NCI-H1417 treated with DMSO at 0.1 percent for 48 hours (cell line): ENCODE results near the gene CBLB.

ENCODE experiments used
- DNase-seq: peaks from one replicate; lab custom pipeline; 2025; lab: John Stamatoyannopoulos, UW

The CBLB gene

GRCh38 chr3:105868742-105869530 is at the start of gene CBLB:
TSS of gene CBLB (minus strand) at chr3:105869012. CDS start at chr3:105867577, 1,435 bp downstream.
- DNase-seq = peak; percentile 91

DNA sequence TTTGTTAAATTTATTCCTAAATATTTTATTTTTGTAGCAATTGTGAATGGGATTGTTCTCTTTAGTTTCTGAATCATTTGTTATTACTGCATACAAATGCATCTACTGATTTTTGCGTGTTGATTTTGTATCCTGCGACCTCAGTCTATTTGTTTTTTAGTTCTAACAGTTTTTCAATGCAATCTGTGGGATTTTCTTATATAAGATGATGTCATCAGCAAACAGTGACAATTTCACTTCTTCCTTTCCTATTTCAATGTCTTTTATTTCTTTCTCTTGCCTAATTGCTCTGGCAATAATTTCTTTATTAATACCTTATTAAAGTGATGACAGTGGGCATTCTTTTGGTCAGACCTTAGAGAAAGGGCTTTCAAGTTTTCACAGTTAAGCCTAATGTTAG is 48.0 kb upstream of the CBLB start:
- DNase-seq = no peak

- DNase-seq = no peak
These were observed 46.7 kb upstream of the CBLB start for GRCh38 chr3:105915524-105915923.

GRCh38 chr3:105913616-105914015 is 44.8 kb upstream of the CBLB start:
- DNase-seq = no peak

GRCh38 chr3:105912891-105913290 is 44.1 kb upstream of the CBLB start:
- DNase-seq = no peak

- DNase-seq = no peak
These were observed 42.7 kb upstream of the CBLB start for GRCh38 chr3:105911496-105911895.

- no peak for DNase-seq
These were observed 39.0 kb upstream of the CBLB start for GRCh38 chr3:105907777-105908176.

- no peak for DNase-seq
These were observed 38.0 kb upstream of the CBLB start for GRCh38 chr3:105906836-105907235.

DNA sequence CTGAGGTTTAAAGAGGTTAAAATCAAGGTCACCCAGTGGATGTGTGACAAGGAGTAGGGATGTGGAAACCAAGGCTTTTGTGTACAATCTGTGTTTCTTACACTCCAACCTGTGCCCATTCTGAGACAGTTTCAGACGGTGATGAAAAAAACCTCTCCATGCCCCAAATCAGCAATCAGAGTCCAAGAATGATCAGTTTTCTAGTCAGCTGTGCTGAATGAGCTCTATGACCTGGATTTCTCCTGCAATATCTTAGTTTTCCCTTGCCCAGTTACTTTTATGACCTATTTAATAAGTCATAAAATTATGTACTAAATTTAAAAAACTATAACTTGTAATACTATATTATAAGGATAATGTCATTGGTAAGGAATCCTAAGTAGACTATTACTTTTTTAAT is 37.5 kb upstream of the CBLB start:
- no peak for DNase-seq

DNA sequence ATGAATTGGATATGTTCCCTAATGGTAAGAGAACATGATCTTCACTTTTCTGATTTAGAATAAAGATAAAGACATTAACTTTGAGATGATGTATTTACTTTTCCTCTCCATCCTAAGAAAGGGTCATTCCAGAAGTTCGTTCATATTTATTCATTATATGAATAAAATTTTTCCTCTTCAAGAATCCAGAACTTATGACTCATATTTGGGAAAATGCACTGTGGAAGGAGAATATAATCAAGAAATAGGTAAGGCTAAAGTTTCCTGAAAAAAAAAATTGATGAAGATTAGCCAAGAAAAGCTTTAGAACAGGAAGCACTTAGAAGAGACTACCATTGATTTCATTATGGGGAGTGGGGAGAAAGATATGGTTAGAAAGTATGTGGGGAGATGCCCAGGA is 36.5 kb upstream of the CBLB start:
- no peak for DNase-seq

DNA sequence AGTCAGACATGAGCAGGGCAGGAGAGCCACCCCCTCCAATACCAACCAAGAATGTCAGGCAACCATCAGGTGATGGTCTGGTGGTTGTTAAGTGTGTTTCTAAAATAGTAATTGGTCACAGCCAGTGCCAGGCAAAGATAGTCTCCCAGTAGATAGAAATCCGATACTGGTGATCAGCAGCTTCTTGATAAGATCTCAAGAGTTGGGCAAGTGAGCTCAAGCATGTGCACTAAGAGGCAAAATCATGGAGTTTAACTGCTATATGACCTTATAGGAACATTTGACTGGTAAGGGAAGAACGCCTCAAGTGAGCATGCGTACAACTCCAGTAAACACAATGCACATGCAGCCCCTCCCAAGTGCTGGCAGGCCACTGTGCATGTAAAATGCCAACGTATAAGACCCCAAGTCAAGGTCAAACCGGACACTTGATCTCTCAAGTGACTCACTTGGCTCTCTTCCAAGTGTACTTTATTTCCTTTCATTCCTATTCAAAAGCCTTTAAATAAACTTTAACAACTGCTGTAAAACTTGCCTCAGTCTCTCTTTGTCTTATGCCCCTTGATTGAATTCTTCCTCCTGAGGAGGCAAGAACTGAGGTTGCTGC is 36.0 kb upstream of the CBLB start:
- no peak for DNase-seq

DNA sequence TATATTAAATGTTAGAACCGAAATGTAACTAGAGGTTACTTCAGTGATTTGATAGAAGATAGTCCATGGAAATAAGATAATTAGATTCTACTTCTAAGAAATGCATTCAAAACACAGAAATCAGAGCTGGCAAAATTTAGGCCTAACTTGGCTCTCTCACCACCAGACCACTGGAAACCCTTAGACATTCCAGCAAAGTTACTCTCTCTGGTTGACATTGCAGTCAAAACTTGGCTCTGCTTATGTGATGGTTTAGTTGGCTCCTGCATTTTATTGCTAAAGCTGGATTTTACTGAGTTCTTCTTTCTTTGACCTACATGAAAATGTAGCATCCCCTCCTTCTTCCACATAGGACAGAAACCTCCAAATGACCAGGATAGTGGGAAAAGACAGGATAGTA is 35.4 kb upstream of the CBLB start:
- DNase-seq = no peak

DNA sequence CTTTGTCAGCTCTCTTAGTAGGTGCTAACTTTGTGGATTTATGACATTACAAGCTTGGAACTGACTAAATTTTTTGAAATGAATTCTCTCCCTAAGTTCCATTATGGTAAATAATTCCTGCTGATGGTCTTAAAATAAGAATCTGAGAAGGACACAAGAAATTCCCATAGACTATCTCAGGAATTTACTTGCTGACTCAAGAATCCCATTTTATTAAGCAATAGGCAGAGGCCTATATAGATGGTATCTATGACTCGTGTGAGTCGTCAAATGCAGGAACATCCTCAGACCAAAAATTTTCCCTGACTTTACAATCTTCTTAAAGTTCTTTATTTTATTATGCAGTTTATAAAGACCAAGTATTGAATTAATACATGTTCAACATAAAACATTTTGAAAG is 30.7 kb upstream of the CBLB start:
- no peak for DNase-seq

GRCh38 chr3:105891101-105891500 is 22.3 kb upstream of the CBLB start:
- DNase-seq = no peak

DNA sequence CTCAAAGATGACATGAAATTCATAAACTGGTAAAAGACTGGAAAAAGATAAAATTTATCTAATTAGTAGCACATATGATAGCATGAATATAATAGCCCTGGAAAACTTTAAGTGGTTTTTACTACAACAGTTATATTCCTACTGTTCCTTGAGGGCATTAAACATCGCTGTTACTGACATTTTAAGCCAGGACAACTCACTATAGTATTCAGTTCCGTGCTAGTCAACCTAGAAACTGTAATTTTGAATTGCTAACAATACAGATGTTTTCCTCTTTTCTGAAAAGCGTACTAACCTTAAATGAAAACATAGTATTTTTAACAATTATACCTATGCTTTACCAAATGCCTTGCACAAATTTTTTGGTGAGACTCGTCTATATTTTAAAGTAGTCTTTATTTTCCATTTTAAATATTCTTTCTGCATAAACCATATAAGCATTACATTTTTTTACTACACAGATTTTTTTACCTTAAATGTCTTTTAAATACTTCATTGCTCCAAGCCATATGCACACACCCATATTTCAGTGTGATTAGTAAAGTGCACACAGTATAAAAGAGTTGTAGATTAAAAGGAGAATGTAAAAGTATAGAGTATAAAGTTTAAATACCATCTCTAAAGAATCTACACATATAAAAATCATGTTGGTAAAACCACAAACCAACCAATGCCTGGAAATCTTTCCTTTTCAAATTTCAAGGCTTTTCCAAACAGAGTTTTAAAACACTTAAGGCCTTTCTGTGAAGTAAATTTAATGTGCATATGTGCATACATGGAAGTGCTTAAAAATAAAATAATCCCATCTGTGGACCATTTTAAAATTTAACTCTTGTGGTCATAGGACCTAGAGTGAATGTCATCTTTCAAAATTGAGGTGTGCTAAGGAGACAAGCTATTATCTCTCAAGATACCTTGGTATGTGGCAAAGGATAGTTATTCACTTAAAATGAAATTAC is 20.1 kb upstream of the CBLB start:
- no peak for DNase-seq

DNA sequence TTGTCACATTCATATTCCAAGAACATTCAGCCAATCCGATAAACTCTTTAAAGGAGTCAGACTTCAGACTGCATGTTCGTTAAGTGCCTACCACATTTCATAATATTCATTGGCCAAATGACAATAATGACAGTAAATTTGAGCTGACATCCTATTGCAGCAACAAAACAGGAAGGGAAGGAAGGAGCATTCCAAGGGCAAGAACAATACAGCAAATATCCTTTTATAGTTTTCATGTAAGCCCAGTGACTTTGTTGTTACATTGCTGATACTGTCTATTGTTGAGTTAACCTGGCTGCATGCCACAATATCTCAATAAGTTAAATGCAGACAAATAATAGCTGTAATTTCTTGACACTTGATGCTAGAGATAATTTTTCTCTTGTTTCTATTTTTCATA is 16.4 kb upstream of the CBLB start:
- no peak for DNase-seq

GRCh38 chr3:105883798-105884377 is 15.1 kb upstream of the CBLB start:
- no peak for DNase-seq

- DNase-seq = no peak
These were observed 12.0 kb upstream of the CBLB start for GRCh38 chr3:105880681-105881290.

DNA sequence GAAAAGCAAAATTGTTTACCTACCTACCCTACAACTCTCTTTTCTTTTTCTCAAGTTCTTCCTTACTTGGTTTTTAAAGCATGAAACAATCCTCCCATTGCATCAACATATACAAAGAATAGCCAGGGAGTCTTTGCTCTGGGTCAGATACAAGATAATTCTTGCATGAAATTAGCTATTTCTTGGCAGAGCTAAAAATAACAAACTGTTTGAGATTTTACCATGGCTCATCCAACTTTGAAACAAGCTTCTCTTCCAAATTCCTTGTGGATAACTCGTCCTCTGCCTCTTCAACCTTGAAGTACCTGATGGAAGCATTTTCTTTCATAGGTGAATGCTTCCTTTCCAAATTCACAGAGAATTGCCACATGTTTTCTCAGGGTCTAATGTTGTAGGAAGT is 9.2 kb upstream of the CBLB start:
- no peak for DNase-seq

- no peak for DNase-seq
These were observed 8.6 kb upstream of the CBLB start for GRCh38 chr3:105877336-105877910.

- DNase-seq = no peak
These were observed 8.0 kb upstream of the CBLB start for GRCh38 chr3:105876780-105877327.
